ENCODE measurements around the gene CDC14B.

CDC14B gene

GRCh38 chr9:96458226-96458625 lies 161.4 kb downstream of the CDC14B start:
- no peaks in the 10 kb centered on the region for H3K4me1 ChIP-seq (ENCODE audit: insufficient read depth, poor library complexity, severe bottlenecking)
- TF ChIP-seq CTCF (IDR thresholded peaks at IDR 0.05; ENCODE audit: poor library complexity, severe bottlenecking): no peak
- H3K4me3 ChIP-seq (ENCODE audit: severe bottlenecking): no peak overlapping the region
- no peak for ATAC-seq (ENCODE audit: low read depth)
- no peak for DNase-seq (ENCODE audit: low spot score)
- no peaks in the 10 kb centered on the region for H3K27me3 ChIP-seq (ENCODE audit: insufficient read depth, poor library complexity, severe bottlenecking)
- H3K9me3 ChIP-seq (ENCODE audit: severe bottlenecking): no peaks in the 10 kb centered on the region
- peaks cover 14% of the 10 kb centered on the region; the same call in 1 of the 2 replicates for H3K36me3 ChIP-seq (ENCODE audit: low read depth)
- no peak overlapping the region for H3K27ac ChIP-seq (ENCODE audit: poor library complexity, severe bottlenecking)

GRCh38 chr9:96457266-96457665 lies 162.4 kb downstream of the CDC14B start:
- no peaks in the 10 kb centered on the region for H3K27me3 ChIP-seq (ENCODE audit: insufficient read depth, poor library complexity, severe bottlenecking)
- DNase-seq (ENCODE audit: low spot score): no peak
- peaks cover 14% of the 10 kb centered on the region; the same call in 1 of the 2 replicates for H3K36me3 ChIP-seq (ENCODE audit: low read depth)
- no peaks in the 10 kb centered on the region for H3K9me3 ChIP-seq (ENCODE audit: severe bottlenecking)
- H3K27ac ChIP-seq (ENCODE audit: poor library complexity, severe bottlenecking): no peak overlapping the region
- TF ChIP-seq CTCF (IDR thresholded peaks at IDR 0.05; ENCODE audit: poor library complexity, severe bottlenecking): no peak
- no peak for ATAC-seq (ENCODE audit: low read depth)
- H3K4me3 ChIP-seq (ENCODE audit: severe bottlenecking): no peak overlapping the region
- H3K4me1 ChIP-seq (ENCODE audit: insufficient read depth, poor library complexity, severe bottlenecking): no peaks in the 10 kb centered on the region

- Histone ChIP-seq H3K4me1 (ENCODE audit: insufficient read depth, poor library complexity, severe bottlenecking) (peaks cover 3% of the 10 kb centered on the region), H3K4me3 (ENCODE audit: severe bottlenecking) (no peak overlapping the region), H3K9me3 (ENCODE audit: severe bottlenecking) (no peaks in the 10 kb centered on the region), H3K36me3 (ENCODE audit: low read depth) (no peaks in the 10 kb centered on the region), H3K27me3 (ENCODE audit: insufficient read depth, poor library complexity, severe bottlenecking) (no peaks in the 10 kb centered on the region), H3K27ac (ENCODE audit: poor library complexity, severe bottlenecking) (no peak overlapping the region)
- peak; percentile 65 for TF ChIP-seq CTCF (IDR thresholded peaks at IDR 0.05; ENCODE audit: poor library complexity, severe bottlenecking)
- DNase-seq (ENCODE audit: low spot score) (no peak), ATAC-seq (ENCODE audit: low read depth) (no peak)
These were observed 166.0 kb downstream of the CDC14B start for GRCh38 chr9:96453625-96454024.

GRCh38 chr9:96450613-96451528 lies 168.8 kb downstream of the CDC14B start:
- Histone ChIP-seq H3K4me1 (ENCODE audit: insufficient read depth, poor library complexity, severe bottlenecking) (peaks cover 3% of the 10 kb centered on the region), H3K9me3 (ENCODE audit: severe bottlenecking) (no peaks in the 10 kb centered on the region), H3K27me3 (ENCODE audit: insufficient read depth, poor library complexity, severe bottlenecking) (no peaks in the 10 kb centered on the region), H3K4me3 (ENCODE audit: severe bottlenecking) (peak overlapping the region; percentile 86), H3K36me3 (ENCODE audit: low read depth) (no peaks in the 10 kb centered on the region), H3K27ac (ENCODE audit: poor library complexity, severe bottlenecking) (no peak overlapping the region)
- DNase-seq (ENCODE audit: low spot score) (no peak), ATAC-seq (ENCODE audit: low read depth) (peak; percentile 16; the same call in 1 of the 3 replicates)
- TF ChIP-seq CTCF (IDR thresholded peaks at IDR 0.05; ENCODE audit: poor library complexity, severe bottlenecking): no peak
